ENCODE results near the gene TMPRSS4. TPM values are rescaled to one million over a fixed set of nuclear protein-coding genes. Genes with fewer than 3 reads are reported as not detected.

The TMPRSS4 gene
- total RNA-seq, 1 experiment from 2014 or later: not detected

GRCh38 chr11:118135051-118135795, 58.3 kb downstream of the TMPRSS4 start:
- Mint-ChIP-seq H3K36me3 (ENCODE audit: insufficient read depth, unreplicated experiment) (no peaks in the 10 kb centered on the region), H3K27ac (ENCODE audit: low read depth, unreplicated experiment) (no peak overlapping the region), H3K4me1 (ENCODE audit: insufficient read depth, unreplicated experiment) (no peaks in the 10 kb centered on the region), H3K27me3 (ENCODE audit: insufficient read depth, unreplicated experiment) (peaks cover 49% of the 10 kb centered on the region), H3K4me3 (ENCODE audit: unreplicated experiment) (no peak overlapping the region), H3K9me3 (ENCODE audit: unreplicated experiment) (no peaks in the 10 kb centered on the region)
- intact Hi-C loops (cut with micrococcal nuclease): no loop called here
- TF ChIP-seq CTCF (IDR thresholded peaks at IDR 0.05; ENCODE audit: unreplicated experiment): no peak
- ChIA-PET POLR2A (interaction anchor here (0.8 kb wide), 1 partner anchor 40 kb away, joined by 3 read pairs; no protein-coding TSS in a partner anchor), CTCF (interaction anchor here (1.2 kb wide), 2 partner anchors 10 to 36 kb away, joined by 3 to 6 read pairs; no protein-coding TSS in a partner anchor)
- no peak for DNase-seq (ENCODE audit: unreplicated experiment)
- no TSS peak for BruUV-seq (replicated peaks)

- Mint-ChIP-seq H3K4me1 (ENCODE audit: insufficient read depth, unreplicated experiment) (no peaks in the 10 kb centered on the region), H3K9me3 (ENCODE audit: unreplicated experiment) (no peaks in the 10 kb centered on the region), H3K36me3 (ENCODE audit: insufficient read depth, unreplicated experiment) (no peaks in the 10 kb centered on the region), H3K27me3 (ENCODE audit: insufficient read depth, unreplicated experiment) (peaks cover 54% of the 10 kb centered on the region), H3K4me3 (ENCODE audit: unreplicated experiment) (no peak overlapping the region), H3K27ac (ENCODE audit: low read depth, unreplicated experiment) (no peak overlapping the region)
- ChIA-PET POLR2A (no interaction called here), CTCF (interaction anchor here (0.6 to 1.2 kb wide), 2 partner anchors 9 to 1364 kb away, joined by 3 read pairs; no protein-coding TSS in a partner anchor)
- TF ChIP-seq CTCF (IDR thresholded peaks at IDR 0.05; ENCODE audit: unreplicated experiment): no peak
- intact Hi-C loops (cut with micrococcal nuclease): no loop called here
- no TSS peak for BruUV-seq (replicated peaks)
- no peak for DNase-seq (ENCODE audit: unreplicated experiment)
Observed at GRCh38 chr11:118135796-118136165, 58.9 kb downstream of the TMPRSS4 start.

- no peak for DNase-seq (ENCODE audit: unreplicated experiment)
- Mint-ChIP-seq H3K36me3 (ENCODE audit: insufficient read depth, unreplicated experiment) (no peaks in the 10 kb centered on the region), H3K9me3 (ENCODE audit: unreplicated experiment) (no peaks in the 10 kb centered on the region), H3K27ac (ENCODE audit: low read depth, unreplicated experiment) (no peak overlapping the region), H3K27me3 (ENCODE audit: insufficient read depth, unreplicated experiment) (peaks cover 55% of the 10 kb centered on the region), H3K4me1 (ENCODE audit: insufficient read depth, unreplicated experiment) (no peaks in the 10 kb centered on the region), H3K4me3 (ENCODE audit: unreplicated experiment) (no peak overlapping the region)
- BruUV-seq (replicated peaks): no TSS peak
- CTCF ChIA-PET: interaction anchor here (0.6 kb wide), 2 partner anchors 176 to 1363 kb away, joined by 3 read pairs; no protein-coding TSS in a partner anchor
- intact Hi-C loops (cut with micrococcal nuclease): no loop called here
- TF ChIP-seq CTCF (IDR thresholded peaks at IDR 0.05; ENCODE audit: unreplicated experiment): no peak
- POLR2A ChIA-PET: no interaction called here
Observed at GRCh38 chr11:118136341-118136740, 59.5 kb downstream of the TMPRSS4 start.

- no peak for TF ChIP-seq CTCF (IDR thresholded peaks at IDR 0.05; ENCODE audit: unreplicated experiment)
- ChIA-PET POLR2A (no interaction called here), CTCF (interaction anchor here (0.6 kb wide), 1 partner anchor 177 kb away, joined by 3 read pairs; no protein-coding TSS in a partner anchor)
- Mint-ChIP-seq H3K9me3 (ENCODE audit: unreplicated experiment) (no peaks in the 10 kb centered on the region), H3K4me1 (ENCODE audit: insufficient read depth, unreplicated experiment) (peaks cover 1% of the 10 kb centered on the region), H3K4me3 (ENCODE audit: unreplicated experiment) (no peak overlapping the region), H3K27ac (ENCODE audit: low read depth, unreplicated experiment) (no peak overlapping the region), H3K27me3 (ENCODE audit: insufficient read depth, unreplicated experiment) (peaks cover 55% of the 10 kb centered on the region), H3K36me3 (ENCODE audit: insufficient read depth, unreplicated experiment) (no peaks in the 10 kb centered on the region)
- intact Hi-C loops (cut with micrococcal nuclease): no loop called here
- DNase-seq (ENCODE audit: unreplicated experiment): no peak
- no TSS peak for BruUV-seq (replicated peaks)
Observed at GRCh38 chr11:118136801-118137200, 59.9 kb downstream of the TMPRSS4 start.

All from MCF 10A (cell line).